ENCODE measurements around the gene BRD8.

DNA sequence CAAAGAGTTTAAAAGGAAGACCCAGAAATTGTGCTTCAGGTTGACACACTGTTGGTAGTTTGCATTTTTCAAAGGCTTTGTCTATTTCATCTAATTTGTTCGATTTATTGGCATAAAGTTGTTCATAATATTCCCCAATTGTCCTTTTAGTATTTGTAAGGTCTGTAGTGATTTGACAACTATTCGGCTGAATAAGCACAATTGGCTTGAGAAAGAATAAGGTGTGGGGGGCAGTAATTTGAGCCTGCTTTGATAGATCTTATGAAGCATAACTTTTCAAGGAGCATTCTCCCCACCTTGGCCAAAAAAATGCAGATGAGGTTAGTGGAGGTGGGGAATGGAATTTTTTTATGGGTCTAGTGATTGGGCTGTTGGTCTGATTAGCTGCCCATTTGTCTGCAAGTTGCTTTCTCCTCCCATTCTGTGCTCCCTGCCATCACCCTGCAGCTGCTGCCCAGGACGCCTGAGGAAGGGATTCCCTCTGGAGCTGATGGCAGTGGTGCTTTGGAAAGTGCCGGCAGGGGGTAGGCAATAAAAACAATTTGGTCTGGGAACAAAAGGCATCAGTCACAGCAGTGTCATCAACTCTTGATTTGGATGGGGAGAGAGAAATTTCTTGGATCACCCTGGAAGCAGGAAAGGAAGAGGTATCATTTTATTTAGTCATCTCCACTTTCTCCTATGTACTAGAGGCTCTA is 68.0 kb downstream of the BRD8 start:
- TF ChIP-seq CTCF (IDR thresholded peaks at IDR 0.05) (no peak), POLR2A (IDR thresholded peaks at IDR 0.05) (no peak)

All from testis (tissue), 2 donors.